ENCODE measurements around the gene SOX14. TPM values are rescaled to one million over a fixed set of nuclear protein-coding genes. Genes with fewer than 3 reads are reported as not detected.
A peak's percentile ranks its signal among the peaks of the same experiment; 100 is the strongest.

The SOX14 gene
- total RNA-seq, 5 donors from 2014 or later (not counting 1 experiment from before 2014, with no cell fraction given), result not detected

DNA sequence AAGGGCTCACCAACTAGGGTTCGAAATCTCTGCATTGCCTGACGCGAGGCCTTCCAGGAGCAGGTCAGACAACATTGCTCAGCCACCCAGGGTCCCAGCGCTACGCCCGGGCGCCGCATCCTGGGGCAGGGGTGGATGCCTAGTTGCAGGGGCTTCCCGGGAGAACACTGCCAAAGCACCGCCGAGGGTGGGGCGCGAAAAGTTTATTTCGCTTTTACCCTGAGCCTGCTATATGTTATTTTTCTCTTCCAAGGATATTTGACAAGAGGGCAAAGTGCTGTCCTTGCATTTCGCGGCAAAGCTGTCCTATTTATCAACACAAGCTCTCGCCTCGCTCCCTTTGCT is 549 bp upstream of the SOX14 start:
- no peaks in the 10 kb centered on the region for H3K9me3 ChIP-seq
- no peaks in the 10 kb centered on the region for H3K36me3 Mint-ChIP-seq
- H3K9me3 Mint-ChIP-seq, result no peaks in the 10 kb centered on the region
- no peak overlapping the region for H3K27ac ChIP-seq (ENCODE audit: low read length)
- H3K4me3 ChIP-seq (ENCODE audit: control insufficient read depth in 1 of 2, extremely low read depth in 1 of 2, low read length in 1 of 2), result no peak overlapping the region
- H3K36me3 ChIP-seq (ENCODE audit: control insufficient read depth in 2 of 2, extremely low read depth in 1 of 2, insufficient read depth in 1 of 2, low read length in 1 of 2), result no peaks in the 10 kb centered on the region
- peaks cover 29 to 80% of the 10 kb centered on the region in 2 experiments for H3K27me3 ChIP-seq (replicated peaks in 1 of 2; ENCODE audit: control insufficient read depth in 2 of 2, extremely low read depth in 1 of 2, insufficient read depth in 2 of 2, low read length in 1 of 2)
- ChIA-PET POLR2A (no interaction called here), CTCF (no interaction called here)
- H3K4me1 ChIP-seq (ENCODE audit: control insufficient read depth in 1 of 2, extremely low read depth in 1 of 2, insufficient read depth in 2 of 2, low read length in 2 of 2), result peaks cover 0 to 4% of the 10 kb centered on the region in 2 experiments
- H3K27ac Mint-ChIP-seq, result no peak overlapping the region
- peaks cover 59 to 85% of the 10 kb centered on the region in 2 donors for H3K27me3 Mint-ChIP-seq
- ATAC-seq (replicated peaks in 1 of 4), result no peak
- peaks cover 0 to 4% (median 0%) of the 10 kb centered on the region in 3 donors for H3K4me1 Mint-ChIP-seq
- no peak for DNase-seq
- WGBS (ENCODE audit: insufficient coverage), result 3% methylated on average over 15 of the region's 18 CpGs
- no peak overlapping the region for H3K4me3 Mint-ChIP-seq

GRCh38 chr3:137764563-137765309 is 621 bp downstream of the SOX14 start:
- DNase-seq (no peak), ATAC-seq (replicated peaks in 1 of 4) (no peak)
- no peaks in the 10 kb centered on the region for H3K36me3 ChIP-seq (ENCODE audit: control insufficient read depth in 2 of 2, extremely low read depth in 1 of 2, insufficient read depth in 1 of 2, low read length in 1 of 2)
- 8% methylated on average over 52 of the region's 58 CpGs for WGBS (ENCODE audit: insufficient coverage)
- H3K4me1 ChIP-seq (ENCODE audit: control insufficient read depth in 1 of 2, extremely low read depth in 1 of 2, insufficient read depth in 2 of 2, low read length in 2 of 2), result peaks cover 0 to 4% of the 10 kb centered on the region in 2 experiments
- H3K27ac ChIP-seq (ENCODE audit: low read length), result no peak overlapping the region
- H3K27me3 ChIP-seq (replicated peaks in 1 of 2; ENCODE audit: control insufficient read depth in 2 of 2, extremely low read depth in 1 of 2, insufficient read depth in 2 of 2, low read length in 1 of 2), result peaks cover 26 to 89% of the 10 kb centered on the region in 2 experiments
- Mint-ChIP-seq H3K4me1 (peaks cover 0 to 5% (median 3%) of the 10 kb centered on the region in 3 donors), H3K27me3 (peaks cover 63 to 88% of the 10 kb centered on the region in 2 donors), H3K4me3 (no peak overlapping the region), H3K36me3 (no peaks in the 10 kb centered on the region), H3K27ac (no peak overlapping the region), H3K9me3 (no peaks in the 10 kb centered on the region)
- ChIA-PET POLR2A (no interaction called here), CTCF (no interaction called here)
- no peak overlapping the region for H3K4me3 ChIP-seq (ENCODE audit: control insufficient read depth in 1 of 2, extremely low read depth in 1 of 2, low read length in 1 of 2)
- H3K9me3 ChIP-seq, result no peaks in the 10 kb centered on the region

- H3K27me3 Mint-ChIP-seq, result peaks cover 61 to 92% of the 10 kb centered on the region in 2 donors
Observed at GRCh38 chr3:137765310-137766033, 1.4 kb downstream of the SOX14 start.

DNA sequence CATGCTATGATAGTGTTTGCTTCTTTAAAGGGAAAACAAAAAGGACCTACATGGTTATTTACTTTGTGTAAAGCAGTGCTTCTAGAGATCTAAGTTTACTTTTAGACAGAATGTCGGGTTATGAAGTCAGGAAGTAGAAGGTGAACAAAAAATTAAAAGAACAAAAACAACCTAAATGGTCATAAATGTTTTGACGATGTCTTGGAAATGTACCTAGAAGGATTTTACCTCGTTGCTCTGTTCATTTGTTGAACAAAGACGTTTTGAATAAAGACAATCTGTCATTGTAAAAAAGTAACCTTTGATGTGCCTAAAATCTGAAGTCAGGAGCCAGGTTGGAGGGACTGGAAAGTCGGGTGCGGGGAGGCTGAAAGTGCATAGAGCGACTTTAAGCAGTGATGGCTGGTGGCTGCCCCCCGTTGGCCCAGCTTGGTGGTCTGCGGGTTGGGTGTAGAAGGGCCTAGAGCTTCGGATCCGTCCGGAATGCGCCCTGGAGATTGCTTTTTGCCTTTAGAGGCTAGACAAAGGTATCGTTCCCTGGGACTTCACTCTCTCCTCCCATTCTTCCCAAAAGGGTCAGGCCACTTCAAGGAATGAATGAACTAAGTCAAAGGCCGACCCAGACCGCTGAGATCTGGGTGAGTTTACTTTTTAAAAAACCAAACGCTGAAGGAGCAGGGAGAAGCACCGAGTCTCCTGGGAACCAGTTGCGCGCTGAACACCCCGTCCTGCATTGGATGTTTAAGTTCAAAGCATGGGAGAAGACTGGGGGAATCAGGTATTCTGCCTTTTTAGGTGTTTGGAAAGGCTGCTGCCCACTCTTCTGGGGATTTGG is 2.1 kb downstream of the SOX14 start:
- Mint-ChIP-seq H3K36me3 (no peaks in the 10 kb centered on the region), H3K4me3 (peak overlapping the region in 1 of 3 donors; percentile 10), H3K4me1 (peaks cover 0 to 14% (median 13%) of the 10 kb centered on the region in 3 donors), H3K27me3 (peaks cover 53 to 89% of the 10 kb centered on the region in 2 donors), H3K27ac (no peak overlapping the region), H3K9me3 (no peaks in the 10 kb centered on the region)
- H3K4me1 ChIP-seq (ENCODE audit: control insufficient read depth in 1 of 2, extremely low read depth in 1 of 2, insufficient read depth in 2 of 2, low read length in 2 of 2), result peaks cover 0 to 11% of the 10 kb centered on the region in 2 experiments
- CTCF ChIA-PET, result interaction anchor here in 1 of 2 donors (0.6 kb wide), 1 partner anchor 431 kb away, joined by 3 read pairs; no protein-coding TSS in a partner anchor
- DNase-seq (no peak), ATAC-seq (replicated peaks in 1 of 4) (no peak)
- H3K9me3 ChIP-seq, result no peaks in the 10 kb centered on the region
- no peak overlapping the region for H3K27ac ChIP-seq (ENCODE audit: low read length)
- no peak overlapping the region for H3K4me3 ChIP-seq (ENCODE audit: control insufficient read depth in 1 of 2, extremely low read depth in 1 of 2, low read length in 1 of 2)
- H3K36me3 ChIP-seq (ENCODE audit: control insufficient read depth in 2 of 2, extremely low read depth in 1 of 2, insufficient read depth in 1 of 2, low read length in 1 of 2), result no peaks in the 10 kb centered on the region
- H3K27me3 ChIP-seq (replicated peaks in 1 of 2; ENCODE audit: control insufficient read depth in 2 of 2, extremely low read depth in 1 of 2, insufficient read depth in 2 of 2, low read length in 1 of 2), result peaks cover 24 to 92% of the 10 kb centered on the region in 2 experiments
- POLR2A ChIA-PET, result no interaction called here
- 7% methylated on average over 18 of the region's 21 CpGs for WGBS (ENCODE audit: insufficient coverage)

More at GRCh38 chr3:137765310-137766033, 1.4 kb downstream of the SOX14 start:
- Mint-ChIP-seq H3K4me1 (peaks cover 0 to 10% (median 9%) of the 10 kb centered on the region in 3 donors), H3K27ac (no peak overlapping the region), H3K4me3 (peak overlapping the region in 1 of 3 donors; percentile 10), H3K36me3 (no peaks in the 10 kb centered on the region), H3K9me3 (no peaks in the 10 kb centered on the region)
- DNase-seq (no peak), ATAC-seq (replicated peaks in 1 of 4) (no peak)
- WGBS (ENCODE audit: insufficient coverage), result 11% methylated on average over 25 of the region's 27 CpGs
- ChIA-PET POLR2A (no interaction called here), CTCF (interaction anchor here in 1 of 2 donors (0.6 kb wide), 1 partner anchor 430 kb away, joined by 3 read pairs; no protein-coding TSS in a partner anchor)
- Histone ChIP-seq H3K27me3 (replicated peaks in 1 of 2; ENCODE audit: control insufficient read depth in 2 of 2, extremely low read depth in 1 of 2, insufficient read depth in 2 of 2, low read length in 1 of 2) (peaks cover 25 to 92% of the 10 kb centered on the region in 2 experiments), H3K36me3 (ENCODE audit: control insufficient read depth in 2 of 2, extremely low read depth in 1 of 2, insufficient read depth in 1 of 2, low read length in 1 of 2) (no peaks in the 10 kb centered on the region), H3K27ac (ENCODE audit: low read length) (no peak overlapping the region), H3K9me3 (no peaks in the 10 kb centered on the region), H3K4me3 (ENCODE audit: control insufficient read depth in 1 of 2, extremely low read depth in 1 of 2, low read length in 1 of 2) (no peak overlapping the region), H3K4me1 (ENCODE audit: control insufficient read depth in 1 of 2, extremely low read depth in 1 of 2, insufficient read depth in 2 of 2, low read length in 2 of 2) (peaks cover 0 to 4% of the 10 kb centered on the region in 2 experiments)

DNA sequence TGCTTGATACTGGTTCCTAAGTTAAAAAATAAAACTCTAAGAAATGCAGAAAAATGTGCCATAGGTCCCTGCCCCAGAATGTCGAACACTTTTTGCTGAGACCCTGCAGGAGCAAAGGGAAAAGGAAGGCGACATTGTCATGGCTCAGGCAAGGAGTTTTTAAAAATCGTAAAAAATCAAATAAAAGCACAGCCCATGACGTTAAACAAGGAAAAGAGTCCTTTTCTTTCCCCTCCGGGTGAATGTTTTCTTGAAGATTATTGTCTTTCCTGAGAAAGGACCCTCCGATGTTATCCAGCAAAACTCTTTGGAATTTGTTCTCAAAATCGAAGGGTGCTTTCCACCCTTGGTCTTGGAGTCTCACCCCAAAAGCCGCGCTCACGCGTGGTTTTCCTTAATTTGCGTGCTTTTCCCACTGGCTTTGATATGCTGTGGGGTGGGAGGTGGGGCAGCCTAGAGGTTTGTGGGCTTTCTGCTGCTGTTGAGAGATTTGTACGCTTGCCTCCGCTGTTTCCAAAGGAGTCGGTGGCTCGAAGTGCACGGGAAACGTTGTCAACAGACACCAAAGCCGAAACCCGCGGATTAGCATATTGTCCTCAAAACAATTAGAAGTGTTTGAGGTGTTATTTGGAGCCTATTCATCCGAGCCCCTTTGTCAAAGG is 2.9 kb downstream of the SOX14 start:
- ChIA-PET CTCF (no interaction called here), POLR2A (no interaction called here)
- peaks cover 0 to 17% of the 10 kb centered on the region in 2 experiments for H3K4me1 ChIP-seq (ENCODE audit: control insufficient read depth in 1 of 2, extremely low read depth in 1 of 2, insufficient read depth in 2 of 2, low read length in 2 of 2)
- Mint-ChIP-seq H3K9me3 (no peaks in the 10 kb centered on the region), H3K36me3 (no peaks in the 10 kb centered on the region), H3K4me1 (peaks cover 7 to 20% (median 19%) of the 10 kb centered on the region in 3 donors), H3K4me3 (no peak overlapping the region), H3K27ac (no peak overlapping the region), H3K27me3 (peaks cover 54 to 89% of the 10 kb centered on the region in 2 donors)
- DNase-seq, result no peak
- no peak overlapping the region for H3K27ac ChIP-seq (ENCODE audit: low read length)
- WGBS (ENCODE audit: insufficient coverage), result 18% methylated on average over 5 of the region's 22 CpGs
- no peaks in the 10 kb centered on the region for H3K36me3 ChIP-seq (ENCODE audit: control insufficient read depth in 2 of 2, extremely low read depth in 1 of 2, insufficient read depth in 1 of 2, low read length in 1 of 2)
- ATAC-seq (replicated peaks in 1 of 4), result no peak
- no peaks in the 10 kb centered on the region for H3K9me3 ChIP-seq
- no peak overlapping the region for H3K4me3 ChIP-seq (ENCODE audit: control insufficient read depth in 1 of 2, extremely low read depth in 1 of 2, low read length in 1 of 2)
- H3K27me3 ChIP-seq (replicated peaks in 1 of 2; ENCODE audit: control insufficient read depth in 2 of 2, extremely low read depth in 1 of 2, insufficient read depth in 2 of 2, low read length in 1 of 2), result peaks cover 20 to 92% of the 10 kb centered on the region in 2 experiments
